NK-92 (cell line): Measurements from ENCODE around the gene AHRR.

Experiments
- DNase-seq: peaks from one replicate; lab custom pipeline; 2025; ENCODE audit not compliant: unreplicated experiment; lab: John Stamatoyannopoulos, UW

AHRR gene

DNA sequence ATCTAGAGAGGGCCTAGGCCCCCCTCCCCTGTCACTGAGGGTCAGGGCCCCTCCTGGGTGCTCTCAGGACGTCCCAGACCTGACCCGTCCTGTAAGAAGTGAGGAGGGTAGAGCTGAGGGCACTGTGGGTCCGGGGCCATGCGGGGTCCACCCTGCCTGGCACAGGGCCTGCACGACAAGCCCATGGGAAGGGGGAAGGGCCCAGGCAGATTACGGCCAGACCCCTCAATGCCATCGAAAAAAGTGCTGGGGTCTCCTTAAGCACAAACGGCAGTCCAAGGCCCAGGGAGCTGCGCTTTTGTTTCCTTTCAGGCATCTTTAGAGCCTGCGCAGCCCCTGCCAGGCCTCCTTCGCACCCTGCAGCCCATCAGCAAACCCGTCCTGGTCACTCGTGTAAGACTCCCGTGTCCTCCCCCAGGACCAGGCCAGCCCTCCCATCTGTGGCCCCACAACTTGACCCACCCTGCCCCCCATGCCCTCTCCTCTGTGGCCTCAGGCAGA is 117.0 kb downstream of the AHRR start:
- DNase-seq, result no peak

DNA sequence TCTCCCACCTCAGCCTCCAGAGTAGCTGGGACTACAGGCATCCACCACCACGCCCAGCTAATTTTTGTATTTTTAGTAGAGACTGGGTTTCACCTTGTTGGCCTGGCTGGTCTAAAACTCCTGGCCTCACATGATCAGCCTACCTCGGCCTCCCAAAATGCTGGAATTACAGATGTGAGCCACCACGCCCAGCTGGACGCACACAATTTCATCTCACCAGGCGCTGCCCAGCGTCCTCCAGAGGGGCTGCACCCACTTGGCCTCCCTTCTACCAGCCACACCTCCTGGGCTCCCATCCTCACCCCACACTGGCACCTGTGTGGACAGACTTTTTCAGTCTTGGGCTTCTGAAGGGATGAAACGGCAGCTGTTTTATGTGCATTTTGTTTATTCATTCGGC is 117.7 kb downstream of the AHRR start:
- no peak for DNase-seq

DNA sequence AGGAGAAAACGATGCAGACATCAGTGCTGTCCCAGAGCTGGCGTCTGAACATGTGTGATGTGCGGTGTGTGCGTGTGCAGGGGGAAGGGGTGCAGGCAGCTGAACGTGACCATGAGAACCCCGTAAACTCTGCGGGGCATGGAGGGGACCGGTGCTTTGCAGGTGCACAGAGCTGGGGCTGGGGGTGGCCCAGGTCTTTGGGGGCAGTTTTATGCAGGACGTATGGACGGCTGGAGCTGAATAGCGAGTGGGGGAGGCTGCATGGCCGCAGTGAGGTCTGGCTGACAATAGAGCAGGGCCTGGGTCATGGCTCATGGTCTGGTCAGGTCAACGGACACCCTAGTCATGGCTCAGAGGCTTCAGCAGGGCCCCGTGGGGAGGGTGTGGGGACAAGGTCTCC is 118.1 kb downstream of the AHRR start:
- no peak for DNase-seq

DNA sequence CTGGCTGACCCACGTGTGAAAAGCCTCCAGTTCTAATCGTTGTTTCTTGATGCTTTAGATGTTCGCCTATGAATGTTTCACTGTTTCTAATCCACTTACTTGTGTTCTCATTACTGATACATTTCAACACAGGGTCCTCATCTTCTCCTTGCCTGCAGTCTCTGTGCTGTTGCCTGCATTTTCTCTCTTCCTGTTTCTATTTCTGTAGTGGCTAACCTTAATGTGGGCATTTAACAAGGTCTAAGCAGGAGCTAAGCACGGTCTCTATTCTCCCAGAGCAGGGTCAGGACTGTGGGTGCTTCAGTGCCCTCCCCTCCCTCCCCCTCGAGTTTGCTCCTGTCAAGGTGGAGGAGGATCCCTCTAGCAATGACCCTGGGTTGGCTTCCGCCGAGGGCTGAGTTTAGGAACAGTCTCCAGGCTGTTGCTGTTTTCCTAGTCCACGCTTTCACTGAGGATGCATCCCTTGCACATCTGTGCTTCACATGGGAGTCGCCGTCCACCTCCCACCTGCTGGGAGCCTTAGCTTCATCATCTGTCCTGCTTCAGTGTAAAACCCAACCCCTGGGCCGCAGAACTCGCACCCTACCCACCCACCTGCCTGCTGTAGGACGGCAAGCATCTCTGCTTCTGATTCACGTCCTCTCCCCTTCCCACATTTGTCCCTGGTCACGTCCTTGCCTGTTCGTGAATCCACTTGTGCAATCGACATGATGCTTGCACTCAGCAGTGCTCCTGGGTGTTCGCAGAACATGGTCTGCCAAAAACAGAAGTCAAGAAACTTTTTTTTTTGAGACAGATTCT is 119.1 kb downstream of the AHRR start:
- DNase-seq, result no peak

DNA sequence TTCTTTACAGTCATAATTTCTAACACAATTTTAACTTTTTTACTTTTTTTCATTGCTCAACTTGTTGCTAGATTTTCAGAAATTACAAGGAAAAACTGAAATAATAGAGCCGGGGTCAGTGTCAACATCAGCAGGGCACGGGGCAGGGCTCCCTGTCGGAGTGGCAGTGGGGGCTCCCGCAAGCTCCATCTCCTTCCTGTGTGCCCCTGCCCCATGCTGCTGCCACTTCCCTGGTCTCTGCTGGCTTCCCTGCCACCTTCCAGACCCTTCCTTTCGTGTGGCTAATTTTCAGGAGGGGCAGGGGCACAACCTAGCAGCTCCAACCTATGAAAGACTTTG is 120.5 kb downstream of the AHRR start:
- DNase-seq, result no peak

DNA sequence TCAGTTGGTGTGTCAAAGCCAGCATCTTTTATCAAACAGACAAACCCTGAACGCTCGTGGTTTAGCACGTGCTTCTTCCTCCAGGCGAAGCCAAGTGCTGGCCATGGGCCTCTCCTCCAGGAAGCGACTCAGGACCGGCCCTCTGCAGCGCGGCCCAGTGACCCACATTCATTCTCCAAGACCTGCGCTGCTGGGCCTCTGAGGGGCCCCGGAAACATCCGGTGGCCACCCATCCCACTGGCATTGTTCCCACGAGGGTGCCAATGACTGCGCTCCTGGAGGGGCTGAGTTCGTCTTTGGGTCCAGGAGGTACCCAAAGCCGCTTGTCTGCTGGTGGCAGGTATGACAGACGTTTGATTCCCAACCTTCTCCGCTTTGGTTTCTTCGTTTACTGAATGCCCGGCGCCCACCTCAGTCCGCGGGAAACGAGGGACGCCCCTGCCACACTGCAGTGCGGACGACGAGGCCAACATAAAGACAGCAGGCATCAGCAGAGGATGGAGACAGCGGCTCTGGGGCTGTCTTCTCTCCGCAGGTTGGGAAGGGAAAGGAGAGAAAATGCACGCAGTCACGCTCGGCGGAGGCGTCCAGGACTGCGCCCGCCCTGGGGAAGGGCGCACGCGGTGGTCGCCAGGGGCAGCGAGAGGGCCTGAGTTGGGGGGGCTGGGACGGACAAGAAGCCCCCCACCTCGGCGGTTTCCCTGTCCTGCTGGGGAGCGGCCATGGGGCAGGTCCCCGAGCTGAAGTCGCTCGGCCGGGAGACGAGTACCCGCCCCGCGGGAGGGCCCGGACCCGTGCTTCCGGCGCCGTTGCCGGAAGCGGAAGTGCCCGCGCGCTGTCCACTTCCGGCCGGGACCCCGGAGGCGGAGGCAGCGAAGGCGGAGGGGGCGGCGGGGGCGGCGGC is 121.1 kb downstream of the AHRR start, which contains the start of gene EXOC3:
EXOC3 (plus strand) TSS at position 842 of the 904 bp plus-strand sequence. CDS start 3,030 bp downstream, outside the sequence.
- DNase-seq, result no peak

DNA sequence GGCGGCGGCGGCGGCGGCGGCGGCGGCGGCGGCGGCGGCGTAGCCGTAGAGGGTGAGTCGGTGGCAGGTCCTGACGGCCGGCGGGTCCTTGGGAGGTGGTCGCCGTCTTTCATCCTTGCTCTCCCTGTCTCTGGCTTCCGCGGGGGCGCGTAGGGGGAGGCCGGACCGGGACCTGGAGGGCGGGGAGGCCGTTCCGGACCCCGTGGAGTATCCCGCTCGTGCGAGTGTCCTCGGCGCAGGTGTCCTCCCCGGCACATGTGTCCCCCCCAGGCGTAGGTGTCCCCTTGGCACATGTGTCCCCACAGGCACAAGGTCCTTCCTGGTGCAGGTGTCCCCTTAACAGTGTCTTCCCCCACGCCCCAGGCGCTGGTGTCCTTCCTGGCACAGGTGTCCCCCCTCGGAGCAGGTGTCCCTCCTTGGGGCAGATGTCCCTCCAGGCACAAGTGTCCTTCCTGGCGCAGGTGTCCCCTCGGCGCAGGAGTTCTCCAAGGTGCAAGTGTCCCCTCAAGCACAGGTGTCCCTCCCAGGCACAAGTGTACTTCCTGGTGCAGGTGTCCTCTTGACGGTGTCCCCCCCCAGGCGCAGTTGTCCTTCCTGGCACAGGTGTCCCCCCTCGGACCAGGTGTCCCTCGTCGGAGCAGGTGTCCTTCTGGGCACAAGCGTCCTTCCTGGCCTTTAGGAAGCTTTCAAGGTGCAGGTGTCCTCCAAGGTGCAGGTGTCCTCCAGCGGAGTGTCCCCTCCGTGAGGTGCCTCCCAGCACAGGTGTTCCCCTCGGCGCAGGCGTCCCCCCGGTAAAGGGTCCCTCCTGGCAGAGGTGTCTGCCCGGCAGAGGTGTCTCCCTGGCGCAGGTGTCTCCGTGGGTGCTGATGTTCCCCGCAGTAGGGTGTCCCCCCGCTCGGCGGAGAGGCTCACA is 122.0 kb downstream of the AHRR start:
- DNase-seq, result no peak

DNA sequence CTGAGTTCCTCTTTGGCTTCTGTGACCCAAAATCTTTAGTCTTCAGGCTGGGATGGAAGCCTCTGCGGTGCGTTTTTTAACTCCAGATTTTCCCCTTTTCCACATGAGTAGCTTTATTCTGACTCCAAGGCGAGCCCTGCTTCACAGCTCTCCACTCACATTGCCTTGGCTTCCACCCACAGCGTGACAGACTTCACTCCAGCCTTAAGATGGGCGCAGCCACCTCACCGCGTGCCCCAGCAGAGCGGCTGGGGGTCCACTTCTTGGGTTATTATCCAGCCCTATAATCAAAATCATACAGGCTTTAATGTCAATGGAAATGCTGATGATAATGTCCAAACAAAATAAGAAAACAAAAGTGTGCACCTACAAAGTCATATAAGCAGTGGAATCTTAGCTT is 122.7 kb downstream of the AHRR start:
- DNase-seq, result no peak

DNA sequence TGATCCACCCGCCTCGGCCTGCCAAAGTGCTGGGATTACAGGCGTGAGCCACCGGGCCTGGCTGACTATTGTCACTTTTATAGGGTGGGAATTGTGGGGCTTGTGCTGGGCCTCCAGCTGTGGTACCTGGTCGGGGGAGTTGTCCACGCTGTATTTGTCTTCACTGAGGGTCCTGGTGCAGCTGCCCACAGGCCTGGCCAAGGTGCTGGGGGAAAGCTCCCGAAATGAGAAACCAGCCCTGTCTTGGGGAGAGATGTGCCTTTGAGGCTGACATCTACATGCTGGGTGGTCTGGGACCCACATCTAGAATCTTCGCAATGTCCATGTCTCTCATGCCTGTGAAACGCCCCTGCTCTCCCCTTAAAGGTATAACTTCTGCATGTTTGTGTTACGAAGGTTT is 124.1 kb downstream of the AHRR start:
- DNase-seq, result no peak

DNA sequence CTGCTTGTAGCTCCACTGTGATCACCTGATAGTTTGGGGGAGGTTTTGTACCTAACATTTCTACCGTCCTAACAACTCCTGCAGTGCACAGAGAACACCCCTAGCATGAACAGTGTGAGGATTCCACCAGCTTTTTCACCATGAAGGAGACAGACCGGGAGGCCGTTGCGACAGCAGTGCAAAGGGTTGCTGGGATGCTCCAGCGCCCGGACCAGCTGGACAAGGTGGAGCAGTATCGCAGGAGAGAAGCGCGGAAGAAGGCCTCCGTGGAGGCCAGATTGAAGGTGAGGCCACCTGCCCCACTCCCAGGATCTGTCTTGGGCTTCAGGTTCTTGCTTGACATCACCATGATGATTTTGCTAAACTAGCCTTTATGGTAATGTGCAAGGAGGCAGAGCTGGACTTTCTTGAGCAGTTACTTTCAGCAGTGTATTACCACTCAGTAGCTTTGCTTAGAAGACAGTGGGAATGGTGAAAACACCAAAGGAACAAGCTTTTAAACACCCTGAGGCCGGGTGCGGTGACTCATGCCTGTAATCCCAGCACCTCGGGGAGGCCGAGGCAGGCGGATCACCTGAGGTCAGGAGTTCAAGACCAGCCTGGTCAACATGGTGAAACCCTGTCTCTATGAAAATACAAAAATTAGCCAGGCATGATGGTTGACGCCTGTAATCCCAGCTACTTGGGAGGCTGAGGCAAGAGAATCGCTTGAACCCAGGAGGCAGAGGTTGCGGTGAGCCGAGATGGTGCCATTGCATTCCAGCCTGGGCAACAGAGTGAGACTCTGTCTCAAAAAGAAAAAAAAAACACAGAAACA is 124.8 kb downstream of the AHRR start:
- no peak for DNase-seq

DNA sequence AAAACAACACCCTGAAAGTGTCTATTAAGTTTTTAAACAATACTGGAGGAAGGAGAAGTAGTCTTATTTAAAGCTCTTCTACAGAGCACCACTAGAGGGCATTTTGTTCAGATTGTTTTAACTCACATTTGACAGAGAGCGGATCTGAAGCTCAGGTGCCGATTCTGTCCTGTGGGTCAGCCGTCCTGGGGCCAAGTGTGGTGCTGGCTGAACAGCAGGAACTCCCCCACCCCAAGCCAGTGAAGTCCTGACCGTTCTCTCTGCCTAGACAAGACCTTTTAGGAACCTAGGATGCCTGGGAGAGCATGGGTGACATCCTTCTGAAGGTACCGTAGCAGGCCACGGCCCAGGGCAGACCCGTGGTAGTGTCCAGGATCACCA is 125.4 kb downstream of the AHRR start:
- no peak for DNase-seq

DNA sequence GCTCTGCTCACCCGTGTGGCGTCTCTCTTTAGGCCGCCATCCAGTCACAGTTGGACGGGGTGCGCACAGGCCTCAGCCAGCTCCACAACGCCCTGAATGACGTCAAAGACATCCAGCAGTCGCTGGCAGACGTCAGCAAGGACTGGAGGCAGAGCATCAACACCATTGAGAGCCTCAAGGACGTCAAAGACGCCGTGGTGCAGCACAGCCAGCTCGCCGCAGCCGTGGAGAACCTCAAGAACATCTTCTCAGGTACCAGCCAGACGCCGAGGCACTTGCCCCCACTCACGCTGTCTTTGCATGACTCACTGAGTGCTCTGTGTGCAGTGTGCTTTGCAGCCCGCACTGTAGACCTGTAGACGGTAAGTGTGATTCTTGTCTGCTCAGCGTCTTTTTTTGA is 126.0 kb downstream of the AHRR start:
- DNase-seq, result no peak

DNA sequence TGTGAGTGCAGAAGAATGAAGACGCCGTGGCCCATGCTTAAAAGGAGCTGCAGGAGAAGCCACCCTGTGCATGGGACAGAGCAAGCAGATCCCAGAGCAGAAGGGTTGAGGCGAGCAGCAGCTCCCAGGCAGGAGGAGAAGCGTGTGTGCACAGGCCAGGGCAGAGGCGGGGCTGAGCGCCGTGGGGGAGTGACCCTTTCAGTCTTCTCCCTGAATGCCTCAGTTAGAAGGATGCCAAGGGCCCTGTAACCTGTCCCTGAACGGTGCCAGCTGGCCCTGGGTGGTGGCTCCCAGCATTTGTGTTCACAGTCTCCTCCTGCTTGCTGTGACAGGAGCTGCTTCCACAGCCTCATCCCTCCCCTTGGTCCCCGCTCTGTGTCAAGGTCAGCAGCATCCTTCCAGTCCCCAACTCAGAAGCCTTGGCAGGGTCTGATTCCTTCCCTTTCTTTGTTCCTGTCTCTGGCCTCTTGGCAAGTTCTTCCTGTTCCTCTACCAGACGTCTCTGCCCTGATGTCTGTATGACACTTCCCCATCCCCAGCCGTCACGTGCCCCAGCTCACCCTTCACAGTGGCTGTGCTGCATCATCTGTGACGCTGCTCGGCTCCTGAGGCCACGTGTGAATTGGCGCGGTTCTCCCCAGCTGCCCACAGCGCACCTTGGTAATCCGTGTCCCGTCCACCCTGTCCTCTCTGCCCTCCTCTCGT is 126.7 kb downstream of the AHRR start:
- no peak for DNase-seq

DNA sequence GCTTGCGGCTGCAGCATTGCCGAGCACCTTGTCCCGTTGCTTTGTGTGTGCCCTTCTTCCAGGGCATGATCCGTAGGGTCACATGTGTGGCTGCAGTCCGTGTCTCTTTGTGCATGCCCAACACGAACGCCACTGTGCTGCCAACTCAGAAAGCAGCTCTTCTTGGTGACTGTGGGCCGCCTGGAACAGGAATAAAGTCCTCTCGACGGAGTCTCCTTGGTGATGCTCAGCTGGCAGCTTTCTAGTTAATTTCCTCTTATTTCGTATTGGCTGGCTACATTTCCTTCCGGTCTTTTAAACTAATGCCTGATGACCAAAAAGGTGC is 127.2 kb downstream of the AHRR start:
- no peak for DNase-seq

DNA sequence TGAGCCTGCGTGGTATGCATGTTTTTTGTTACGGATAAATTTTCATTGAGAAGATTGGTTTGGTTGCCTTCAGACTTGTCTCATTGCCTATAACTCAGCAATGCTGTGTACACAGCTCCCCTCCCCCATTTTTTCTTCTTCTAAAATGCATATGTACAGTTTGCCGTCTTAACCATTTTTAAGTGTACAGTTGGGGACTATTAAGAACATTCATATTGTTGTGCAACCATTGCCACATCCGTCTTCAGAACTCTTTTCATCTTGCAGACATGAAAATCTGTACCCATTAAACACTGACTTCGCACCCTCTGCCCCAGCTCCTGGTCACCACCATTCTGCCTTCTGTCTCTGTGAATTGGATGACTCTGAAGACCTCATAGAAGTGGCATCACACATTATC is 127.6 kb downstream of the AHRR start:
- no peak for DNase-seq

DNA sequence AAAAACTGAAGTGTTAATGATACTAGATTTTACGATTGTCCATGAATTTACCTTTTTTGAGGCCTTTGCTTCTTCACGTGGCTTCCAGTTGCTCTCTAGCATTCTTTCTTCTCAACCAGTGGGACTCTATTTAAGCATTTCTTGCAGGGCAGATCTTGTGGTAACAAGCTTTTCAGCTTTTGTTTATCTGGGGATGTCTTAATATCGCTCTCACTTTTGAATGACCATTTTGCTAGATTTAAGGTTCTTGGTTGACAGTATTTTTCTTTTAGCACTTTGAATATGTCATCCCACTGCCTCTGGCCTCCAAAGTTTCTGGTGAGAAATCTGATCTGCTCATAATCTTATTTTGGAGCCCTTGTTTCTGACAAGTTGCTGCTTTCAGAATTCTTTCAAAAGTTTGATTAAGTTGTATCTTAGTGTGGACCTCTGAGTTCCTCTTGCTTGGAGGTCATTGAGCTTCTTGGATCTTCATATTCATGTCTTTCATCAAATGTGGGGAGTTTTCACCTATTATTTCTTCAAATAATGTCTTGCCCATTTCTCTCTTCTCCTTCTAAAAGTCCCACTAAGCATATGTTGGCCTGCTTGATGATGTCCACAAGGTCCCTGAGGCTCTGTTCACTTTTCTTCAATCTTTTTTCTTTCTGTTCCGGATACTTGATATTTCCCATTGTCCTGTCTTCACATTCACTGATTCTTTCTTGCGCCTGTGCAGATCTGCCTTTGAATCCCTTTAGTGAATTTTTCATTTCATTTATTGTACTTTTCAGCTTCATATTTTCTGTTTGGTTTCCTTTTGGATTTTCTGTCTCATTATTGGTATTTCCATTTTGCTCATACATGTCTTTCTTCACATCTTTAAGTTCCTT is 130.3 kb downstream of the AHRR start:
- DNase-seq, result no peak

DNA sequence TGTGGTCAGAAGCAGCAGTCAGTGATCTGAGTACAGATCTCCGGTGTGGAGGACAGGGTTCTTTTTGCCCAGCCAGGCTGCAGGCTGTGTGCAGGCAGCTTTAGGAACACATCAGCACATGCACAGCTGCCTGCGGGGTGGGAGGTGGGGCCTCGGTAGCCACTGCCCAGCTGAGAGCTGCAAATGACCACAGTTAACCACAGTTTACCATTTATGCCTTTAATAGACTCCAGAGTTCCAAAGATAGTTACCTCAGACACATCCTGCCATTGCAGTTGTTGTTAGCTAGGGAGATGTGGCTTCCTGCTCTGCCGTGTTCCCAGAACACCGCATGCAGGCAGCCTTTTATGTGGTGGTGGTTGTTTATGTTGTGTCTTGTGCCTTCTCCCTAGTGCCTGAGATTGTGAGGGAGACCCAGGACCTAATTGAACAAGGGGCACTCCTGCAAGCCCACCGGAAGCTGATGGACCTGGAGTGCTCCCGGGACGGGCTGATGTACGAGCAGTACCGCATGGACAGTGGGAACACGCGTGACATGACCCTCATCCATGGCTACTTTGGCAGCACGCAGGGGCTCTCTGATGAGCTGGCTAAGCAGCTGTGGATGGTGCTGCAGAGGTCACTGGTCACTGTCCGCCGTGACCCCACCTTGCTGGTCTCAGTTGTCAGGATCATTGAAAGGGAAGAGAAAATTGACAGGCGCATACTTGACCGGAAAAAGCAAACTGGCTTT is 131.6 kb downstream of the AHRR start:
- no peak for DNase-seq
